ENCODE data around the gene PCDHGA3. TPM values are rescaled to one million over a fixed set of nuclear protein-coding genes. Genes with fewer than 3 reads are reported as not detected.

The PCDHGA3 gene
- total and polyA plus RNA-seq, 2 of the 13 experiments (the other 11 are each of a cell fraction or from before 2014, with no cell fraction given): 0.05 TPM; not detected in 1

DNA sequence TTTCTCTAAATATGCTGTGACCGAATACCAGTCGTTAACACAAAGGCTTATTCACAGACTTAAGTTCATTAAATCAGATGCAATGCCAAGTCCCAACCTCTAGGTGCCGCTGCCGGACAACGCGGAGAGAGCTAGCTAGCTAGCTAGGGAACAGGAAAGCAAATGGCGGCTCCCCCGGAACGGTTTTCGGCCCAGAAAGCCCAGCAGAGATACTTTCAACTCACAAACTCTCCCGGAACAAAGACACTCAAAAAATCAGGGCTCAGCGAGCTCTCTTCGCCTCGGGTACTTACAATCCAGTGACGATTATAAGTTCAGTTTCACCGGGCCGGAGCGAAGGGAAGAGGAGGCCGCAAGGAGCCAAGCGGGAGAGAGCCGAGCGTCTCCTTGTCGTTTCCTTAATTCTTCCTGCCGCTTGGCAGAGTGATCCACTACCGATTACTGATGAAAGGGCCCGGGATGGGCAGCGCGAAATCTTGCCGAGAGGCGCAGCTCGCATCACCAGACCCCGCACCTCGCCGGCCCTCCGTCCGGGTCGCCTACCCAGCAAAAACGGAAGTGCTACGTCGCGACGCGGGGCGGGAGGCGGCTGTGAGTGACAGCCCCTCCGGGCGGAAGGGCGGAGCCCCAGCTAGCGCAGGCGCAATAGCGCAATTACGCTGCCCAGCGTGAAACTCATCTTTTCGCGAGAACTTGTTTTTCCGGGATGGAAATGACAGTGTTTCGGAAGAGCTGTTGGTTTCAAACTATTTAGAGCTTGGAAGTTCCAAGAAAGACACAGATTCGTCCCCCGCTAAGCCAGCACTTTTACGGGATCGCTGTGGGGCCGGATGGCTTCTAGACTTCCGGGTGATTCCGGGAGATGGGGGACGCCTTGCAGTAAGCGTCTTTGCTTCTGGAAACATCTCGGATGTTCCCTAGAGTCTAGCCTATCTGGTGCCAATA is 23.1 kb upstream of the PCDHGA3 start, which contains the start of gene TAF7 (continued):
- TF ChIP-seq AGO2 (optimal IDR thresholded peaks at IDR 0.05; ENCODE audit: low read depth, low read length) (peak; percentile 28), ZNF12 (CRISPR knock-in tag; IDR thresholded peaks at IDR 0.05) (no peak; the same call in 1 of the 2 replicates), ZNF468 (CRISPR knock-in tag; IDR thresholded peaks at IDR 0.05) (no peak), MIXL1 (CRISPR knock-in tag; IDR thresholded peaks at IDR 0.05) (no peak), ZBTB8A (CRISPR knock-in tag; IDR thresholded peaks at IDR 0.05; ENCODE audit: borderline replicate concordance, low read depth) (peak; percentile 53; the same call in 1 of the 2 replicates), KDM4B (CRISPR knock-in tag; IDR thresholded peaks at IDR 0.05) (peak; percentile 18; the same call in 1 of the 2 replicates), ZNF552 (CRISPR knock-in tag; IDR thresholded peaks at IDR 0.05; ENCODE audit: borderline replicate concordance) (0 out of 2 replicates have a peak, but pooled peaks have one; percentile 34), MATR3 (CRISPR knock-in tag; IDR thresholded peaks at IDR 0.05) (no peak), DNMT1 (CRISPR knock-in tag; IDR thresholded peaks at IDR 0.05) (0 out of 2 replicates have a peak, but pooled peaks have one; percentile 22), ZKSCAN8 (CRISPR knock-in tag; IDR thresholded peaks at IDR 0.05; ENCODE audit: borderline replicate concordance) (peak; percentile 60; the same call in 1 of the 2 replicates), XRCC5 (optimal IDR thresholded peaks at IDR 0.05; ENCODE audit: low read length) (peak; percentile 48), HNRNPUL1 (IDR thresholded peaks at IDR 0.05; ENCODE audit: low read depth, low read length) (no peak), ZNF605 (CRISPR knock-in tag; IDR thresholded peaks at IDR 0.05) (peak; percentile 88; the same call in 1 of the 2 replicates)
- TF ChIP-seq, protein P1, sequence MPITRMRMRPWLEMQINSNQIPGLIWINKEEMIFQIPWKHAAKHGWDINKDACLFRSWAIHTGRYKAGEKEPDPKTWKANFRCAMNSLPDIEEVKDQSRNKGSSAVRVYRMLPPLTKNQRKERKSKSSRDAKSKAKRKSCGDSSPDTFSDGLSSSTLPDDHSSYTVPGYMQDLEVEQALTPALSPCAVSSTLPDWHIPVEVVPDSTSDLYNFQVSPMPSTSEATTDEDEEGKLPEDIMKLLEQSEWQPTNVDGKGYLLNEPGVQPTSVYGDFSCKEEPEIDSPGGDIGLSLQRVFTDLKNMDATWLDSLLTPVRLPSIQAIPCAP (CRISPR knock-in tag; IDR thresholded peaks at IDR 0.05; ENCODE audit: low read depth): no peak
- TF ChIP-seq, protein P2, sequence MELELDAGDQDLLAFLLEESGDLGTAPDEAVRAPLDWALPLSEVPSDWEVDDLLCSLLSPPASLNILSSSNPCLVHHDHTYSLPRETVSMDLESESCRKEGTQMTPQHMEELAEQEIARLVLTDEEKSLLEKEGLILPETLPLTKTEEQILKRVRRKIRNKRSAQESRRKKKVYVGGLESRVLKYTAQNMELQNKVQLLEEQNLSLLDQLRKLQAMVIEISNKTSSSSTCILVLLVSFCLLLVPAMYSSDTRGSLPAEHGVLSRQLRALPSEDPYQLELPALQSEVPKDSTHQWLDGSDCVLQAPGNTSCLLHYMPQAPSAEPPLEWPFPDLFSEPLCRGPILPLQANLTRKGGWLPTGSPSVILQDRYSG (CRISPR knock-in tag; IDR thresholded peaks at IDR 0.05): no peak
- TF ChIP-seq, protein P3, sequence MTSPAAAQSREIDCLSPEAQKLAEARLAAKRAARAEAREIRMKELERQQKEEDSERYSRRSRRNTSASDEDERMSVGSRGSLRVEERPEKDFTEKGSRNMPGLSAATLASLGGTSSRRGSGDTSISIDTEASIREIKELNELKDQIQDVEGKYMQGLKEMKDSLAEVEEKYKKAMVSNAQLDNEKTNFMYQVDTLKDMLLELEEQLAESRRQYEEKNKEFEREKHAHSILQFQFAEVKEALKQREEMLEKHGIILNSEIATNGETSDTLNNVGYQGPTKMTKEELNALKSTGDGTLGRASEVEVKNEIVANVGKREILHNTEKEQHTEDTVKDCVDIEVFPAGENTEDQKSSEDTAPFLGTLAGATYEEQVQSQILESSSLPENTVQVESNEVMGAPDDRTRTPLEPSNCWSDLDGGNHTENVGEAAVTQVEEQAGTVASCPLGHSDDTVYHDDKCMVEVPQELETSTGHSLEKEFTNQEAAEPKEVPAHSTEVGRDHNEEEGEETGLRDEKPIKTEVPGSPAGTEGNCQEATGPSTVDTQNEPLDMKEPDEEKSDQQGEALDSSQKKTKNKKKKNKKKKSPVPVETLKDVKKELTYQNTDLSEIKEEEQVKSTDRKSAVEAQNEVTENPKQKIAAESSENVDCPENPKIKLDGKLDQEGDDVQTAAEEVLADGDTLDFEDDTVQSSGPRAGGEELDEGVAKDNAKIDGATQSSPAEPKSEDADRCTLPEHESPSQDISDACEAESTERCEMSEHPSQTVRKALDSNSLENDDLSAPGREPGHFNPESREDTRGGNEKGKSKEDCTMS (CRISPR knock-in tag; conservative IDR thresholded peaks at IDR 0.05): no peak
- TF ChIP-seq, protein P4, sequence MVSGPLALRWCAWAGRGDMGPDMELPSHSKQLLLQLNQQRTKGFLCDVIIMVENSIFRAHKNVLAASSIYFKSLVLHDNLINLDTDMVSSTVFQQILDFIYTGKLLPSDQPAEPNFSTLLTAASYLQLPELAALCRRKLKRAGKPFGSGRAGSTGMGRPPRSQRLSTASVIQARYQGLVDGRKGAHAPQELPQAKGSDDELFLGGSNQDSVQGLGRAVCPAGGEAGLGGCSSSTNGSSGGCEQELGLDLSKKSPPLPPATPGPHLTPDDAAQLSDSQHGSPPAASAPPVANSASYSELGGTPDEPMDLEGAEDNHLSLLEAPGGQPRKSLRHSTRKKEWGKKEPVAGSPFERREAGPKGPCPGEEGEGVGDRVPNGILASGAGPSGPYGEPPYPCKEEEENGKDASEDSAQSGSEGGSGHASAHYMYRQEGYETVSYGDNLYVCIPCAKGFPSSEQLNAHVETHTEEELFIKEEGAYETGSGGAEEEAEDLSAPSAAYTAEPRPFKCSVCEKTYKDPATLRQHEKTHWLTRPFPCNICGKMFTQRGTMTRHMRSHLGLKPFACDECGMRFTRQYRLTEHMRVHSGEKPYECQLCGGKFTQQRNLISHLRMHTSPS (CRISPR knock-in tag; IDR thresholded peaks at IDR 0.05; ENCODE audit: low read depth): peak; percentile 51; the same call in 1 of the 2 replicates
- TF ChIP-seq, protein P5, sequence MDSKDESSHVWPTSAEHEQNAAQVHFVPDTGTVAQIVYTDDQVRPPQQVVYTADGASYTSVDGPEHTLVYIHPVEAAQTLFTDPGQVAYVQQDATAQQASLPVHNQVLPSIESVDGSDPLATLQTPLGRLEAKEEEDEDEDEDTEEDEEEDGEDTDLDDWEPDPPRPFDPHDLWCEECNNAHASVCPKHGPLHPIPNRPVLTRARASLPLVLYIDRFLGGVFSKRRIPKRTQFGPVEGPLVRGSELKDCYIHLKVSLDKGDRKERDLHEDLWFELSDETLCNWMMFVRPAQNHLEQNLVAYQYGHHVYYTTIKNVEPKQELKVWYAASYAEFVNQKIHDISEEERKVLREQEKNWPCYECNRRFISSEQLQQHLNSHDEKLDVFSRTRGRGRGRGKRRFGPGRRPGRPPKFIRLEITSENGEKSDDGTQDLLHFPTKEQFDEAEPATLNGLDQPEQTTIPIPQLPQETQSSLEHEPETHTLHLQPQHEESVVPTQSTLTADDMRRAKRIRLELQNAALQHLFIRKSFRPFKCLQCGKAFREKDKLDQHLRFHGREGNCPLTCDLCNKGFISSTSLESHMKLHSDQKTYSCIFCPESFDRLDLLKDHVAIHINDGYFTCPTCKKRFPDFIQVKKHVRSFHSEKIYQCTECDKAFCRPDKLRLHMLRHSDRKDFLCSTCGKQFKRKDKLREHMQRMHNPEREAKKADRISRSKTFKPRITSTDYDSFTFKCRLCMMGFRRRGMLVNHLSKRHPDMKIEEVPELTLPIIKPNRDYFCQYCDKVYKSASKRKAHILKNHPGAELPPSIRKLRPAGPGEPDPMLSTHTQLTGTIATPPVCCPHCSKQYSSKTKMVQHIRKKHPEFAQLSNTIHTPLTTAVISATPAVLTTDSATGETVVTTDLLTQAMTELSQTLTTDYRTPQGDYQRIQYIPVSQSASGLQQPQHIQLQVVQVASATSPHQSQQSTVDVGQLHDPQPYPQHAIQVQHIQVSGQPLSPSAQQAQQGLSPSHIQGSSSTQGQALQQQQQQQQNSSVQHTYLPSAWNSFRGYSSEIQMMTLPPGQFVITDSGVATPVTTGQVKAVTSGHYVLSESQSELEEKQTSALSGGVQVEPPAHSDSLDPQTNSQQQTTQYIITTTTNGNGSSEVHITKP (CRISPR knock-in tag; IDR thresholded peaks at IDR 0.05; ENCODE audit: low read depth): no peak

All from HepG2 (cell line).